Bronchial epithelial cell (primary cell): ENCODE measurements around the gene APBB2. TPM values are rescaled to one million over a fixed set of nuclear protein-coding genes. Genes with fewer than 3 reads are reported as not detected.

ENCODE experiments used
- DNase-seq: peaks from one replicate; pipeline ENCODE4 v3.0.0-alpha.2; 2010; ENCODE audit warnings: low read depth
- FAIRE-seq: peaks from 2 replicates; lab custom pipeline; 2011; peaks lifted over from hg19 to GRCh38; lab: Jason Lieb, UNC
- H3K27me3 ChIP-seq: 2 replicates; pipeline ENCODE4 v1.5.1; 2011; ENCODE audit warnings: low read length; ENCODE audit not compliant: control insufficient read depth, insufficient read depth
- H3K36me3 ChIP-seq: 2 replicates; pipeline ENCODE4 v1.5.1; 2011; ENCODE audit warnings: low read length; ENCODE audit not compliant: control insufficient read depth, insufficient read depth
- H3K4me3 ChIP-seq: 2 replicates; pipeline ENCODE4 v1.5.1; 2011; ENCODE audit warnings: mild to moderate bottlenecking, low read depth, low read length, control low read depth
- CTCF ChIP-seq: IDR thresholded peaks from 2 replicates; pipeline ENCODE4 v1.5.1; 2011; ENCODE audit warnings: mild to moderate bottlenecking, moderate library complexity, low read length, control low read depth, inconsistent platforms; ENCODE audit not compliant: insufficient read depth, severe bottlenecking
- total RNA-seq: library from RNA; depleted of rRNA; stranded (reverse); fragments of >200 nt; gene quantifications from 2 replicates; pipeline ENCODE4 v1.2.1, GENCODE V29; 2014

Gene APBB2
- total RNA-seq, 1 donor from 2014 or later, result 39.2 TPM

GRCh38 chr4:40763228-40763716 lies 451.1 kb downstream of the APBB2 start:
- no peak overlapping the region for H3K4me3 ChIP-seq
- no peaks in the 10 kb centered on the region for H3K27me3 ChIP-seq
- no peak for TF ChIP-seq CTCF
- DNase-seq, result peak; percentile 64
- no peaks in the 10 kb centered on the region for H3K36me3 ChIP-seq
- peak; percentile 84 for FAIRE-seq

Other genes with a start within 250 kb of the APBB2 start
- 6.1 and 28.4 TPM in 2 replicates for gene UCHL1, start 42.4 kb upstream of the APBB2 start, total RNA-seq